ENCODE data around the gene SUPT4H1.

DNA sequence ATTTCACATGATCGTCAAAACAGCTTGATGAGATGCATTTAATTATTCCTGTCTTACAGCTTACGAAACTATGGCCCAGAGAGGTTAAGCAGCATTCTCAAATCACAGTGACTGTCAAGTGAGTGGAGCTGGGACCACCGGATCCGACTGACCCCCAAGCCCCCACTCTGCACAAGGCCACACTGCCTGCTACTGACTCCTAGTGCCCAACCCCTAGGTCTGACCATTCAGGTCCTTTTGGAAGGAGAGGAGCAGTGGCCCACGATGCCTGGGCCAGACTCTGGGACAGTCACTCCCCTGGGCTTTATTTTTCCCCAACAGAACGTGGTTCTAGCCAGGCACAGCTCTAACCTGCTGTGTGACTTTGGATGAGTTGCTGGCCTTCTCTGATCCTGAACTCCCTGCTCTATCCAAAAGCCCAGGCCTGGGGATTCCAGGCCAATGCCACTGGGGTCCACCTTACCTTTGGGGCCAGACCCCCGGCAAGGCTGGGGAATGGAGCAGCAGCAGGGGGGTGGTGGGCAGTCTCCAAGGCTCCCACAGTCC, 33.3 kb downstream of the SUPT4H1 start:
- TF ChIP-seq POLR2A (IDR thresholded peaks at IDR 0.05), result no peak
- TF ChIP-seq, protein P1, sequence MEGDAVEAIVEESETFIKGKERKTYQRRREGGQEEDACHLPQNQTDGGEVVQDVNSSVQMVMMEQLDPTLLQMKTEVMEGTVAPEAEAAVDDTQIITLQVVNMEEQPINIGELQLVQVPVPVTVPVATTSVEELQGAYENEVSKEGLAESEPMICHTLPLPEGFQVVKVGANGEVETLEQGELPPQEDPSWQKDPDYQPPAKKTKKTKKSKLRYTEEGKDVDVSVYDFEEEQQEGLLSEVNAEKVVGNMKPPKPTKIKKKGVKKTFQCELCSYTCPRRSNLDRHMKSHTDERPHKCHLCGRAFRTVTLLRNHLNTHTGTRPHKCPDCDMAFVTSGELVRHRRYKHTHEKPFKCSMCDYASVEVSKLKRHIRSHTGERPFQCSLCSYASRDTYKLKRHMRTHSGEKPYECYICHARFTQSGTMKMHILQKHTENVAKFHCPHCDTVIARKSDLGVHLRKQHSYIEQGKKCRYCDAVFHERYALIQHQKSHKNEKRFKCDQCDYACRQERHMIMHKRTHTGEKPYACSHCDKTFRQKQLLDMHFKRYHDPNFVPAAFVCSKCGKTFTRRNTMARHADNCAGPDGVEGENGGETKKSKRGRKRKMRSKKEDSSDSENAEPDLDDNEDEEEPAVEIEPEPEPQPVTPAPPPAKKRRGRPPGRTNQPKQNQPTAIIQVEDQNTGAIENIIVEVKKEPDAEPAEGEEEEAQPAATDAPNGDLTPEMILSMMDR (IDR thresholded peaks at IDR 0.05), result no peak

Data from testis (tissue), 2 donors.